A549 (cell line): ENCODE data around the gene PKD2. TPM values are rescaled to one million over a fixed set of nuclear protein-coding genes. Genes with fewer than 3 reads are reported as not detected.
"Not testable (repeated sequence)": the region's sequence is repeated elsewhere in the genome, so short reads cannot be mapped to it uniquely, and the experiment has no call there.

Experiments
- ATAC-seq, 2 experiments: fragments of 200-7000 bp in 1 of 2; fragments of >200 bp in 1 of 2; cut with Nextera tagmentation in 1 of 2; cut with Tn5 transposase in 1 of 2; 3 replicates each; pipeline versions ENCODE4 v1.8.0 to v1.9.1; 2018 to 2020; ENCODE audit warnings: mild to moderate bottlenecking in 1 of 2, moderate library complexity in 1 of 2
- CTCF ChIA-PET: fragments of 300-600 bp; sonication (Branson Sonifier 250); formaldehyde crosslinking; extraction: SDS; loops from one replicate; lab custom pipeline; 2021; ENCODE audit warnings: antibody characterized with exemption, inconsistent platforms; lab: Yijun Ruan, JAX
- POLR2A ChIA-PET: fragments of 350-600 bp; formaldehyde crosslinking; extraction: SDS; loops from one replicate; lab custom pipeline; 2021; ENCODE audit warnings: antibody characterized with exemption, inconsistent platforms; lab: Yijun Ruan, JAX
- DNase-seq, 2 experiments: peaks; one replicate each; pipeline versions ENCODE4 v3.0.0 to v3.0.0-alpha.2; 2011 to 2016; ENCODE audit warnings: low read depth in 1 of 2, low spot score in 1 of 2
- FAIRE-seq: peaks from 2 replicates; lab custom pipeline; 2011; peaks lifted over from hg19 to GRCh38; lab: Jason Lieb, UNC
- H3K27ac ChIP-seq, 2 experiments: fragments of >200 bp; sonication (Bioruptor Twin); formaldehyde crosslinking; 3 replicates each; pipeline ENCODE4 v1.5.1; 2016 to 2017
- H3K4me1 ChIP-seq: fragments of >200 bp; sonication (Bioruptor Twin); formaldehyde crosslinking; 3 replicates; pipeline ENCODE4 v1.6.1; 2016
- H3K4me2 ChIP-seq: fragments of >200 bp; sonication (Bioruptor Twin); formaldehyde crosslinking; 3 replicates; pipeline ENCODE4 v1.6.1; 2016
- H3K4me3 ChIP-seq: fragments of >200 bp; sonication (Bioruptor Twin); formaldehyde crosslinking; 3 replicates; pipeline ENCODE4 v1.5.1; 2016
- H3K9me3 ChIP-seq: fragments of >200 bp; sonication (Bioruptor Twin); formaldehyde crosslinking; 3 replicates; pipeline ENCODE4 v1.6.1; 2016
- BCL3 ChIP-seq: fragments of >200 bp; sonication (Bioruptor Twin); formaldehyde crosslinking; IDR thresholded peaks from 3 replicates; pipeline ENCODE4 v1.6.1; 2016
- BHLHE40 ChIP-seq: IDR thresholded peaks from 2 replicates; pipeline ENCODE4 v1.6.1; 2012; ENCODE audit warnings: low read depth, low read length, inconsistent platforms
- CBX2 ChIP-seq: fragments of 200-600 bp; sonication (generic); IDR thresholded peaks from 2 replicates; pipeline ENCODE4 v1.6.1; 2016; ENCODE audit warnings: low read depth, mild to moderate bottlenecking, borderline replicate concordance
- CBX8 ChIP-seq: fragments of 200-600 bp; sonication (generic); IDR thresholded peaks from 2 replicates; pipeline ENCODE4 v1.6.1; 2016
- CEBPB ChIP-seq, 2 experiments: fragments of >200 bp in 1 of 2; sonication (Bioruptor Twin) in 1 of 2; formaldehyde crosslinking in 1 of 2; IDR thresholded peaks; 2 replicates each; pipeline ENCODE4 v1.6.1; 2012 to 2016
- CHD4 ChIP-seq: fragments of 200-600 bp; sonication (generic); IDR thresholded peaks from 2 replicates; pipeline ENCODE4 v1.6.1; 2016; ENCODE audit warnings: antibody characterized with exemption, mild to moderate bottlenecking, borderline replicate concordance
- EHMT2 ChIP-seq: fragments of 200-600 bp; sonication (generic); IDR thresholded peaks from 2 replicates; pipeline ENCODE4 v1.6.1; 2016; ENCODE audit warnings: antibody characterized with exemption, low read depth, mild to moderate bottlenecking, moderate library complexity
- HEYL ChIP-seq: fragments of 250-450 bp; sonication (Bioruptor Pico); IDR thresholded peaks from 2 replicates; pipeline ENCODE4 v1.8.0; 2021; ENCODE audit warnings: mild to moderate bottlenecking, moderate library complexity
- HOXB5 ChIP-seq: fragments of 250-450 bp; sonication (Bioruptor Pico); IDR thresholded peaks from 2 replicates; pipeline ENCODE4 v1.5.0; 2020; ENCODE audit warnings: mild to moderate bottlenecking, moderate library complexity
- JUN ChIP-seq, 2 experiments: fragments of >200 bp; sonication (Bioruptor Twin); formaldehyde crosslinking; IDR thresholded peaks; 2 replicates in 1 of 2; 3 replicates in 1 of 2; pipeline ENCODE4 v1.6.1; 2016 to 2017
- KDM1A ChIP-seq: fragments of 200-600 bp; sonication (generic); IDR thresholded peaks from 2 replicates; pipeline ENCODE4 v1.6.1; 2016; ENCODE audit warnings: low read depth, mild to moderate bottlenecking
- MAFK ChIP-seq: fragments of 450-650 bp; IDR thresholded peaks from 2 replicates; pipeline ENCODE4 v1.6.1; 2014; ENCODE audit not compliant: partially characterized antibody
- POLR2AphosphoS2 ChIP-seq: conservative IDR thresholded peaks from 2 replicates; pipeline ENCODE4 v1.6.1; 2012; ENCODE audit warnings: low read length, improper control_type of control experiment, inconsistent platforms
- RFX5 ChIP-seq: fragments of 450-650 bp; IDR thresholded peaks from 2 replicates; pipeline ENCODE4 v1.7.1; 2014; ENCODE audit warnings: antibody characterized with exemption, mild to moderate bottlenecking, moderate library complexity
- RNF2 ChIP-seq: fragments of 200-600 bp; sonication (generic); IDR thresholded peaks from 2 replicates; pipeline ENCODE4 v1.6.1; 2016; ENCODE audit warnings: low read depth, mild to moderate bottlenecking, antibody characterized with exemption, moderate library complexity, borderline replicate concordance
- SMC3 ChIP-seq: fragments of >200 bp; sonication (Bioruptor Twin); formaldehyde crosslinking; IDR thresholded peaks from 3 replicates; pipeline ENCODE4 v1.6.1; 2018; ENCODE audit warnings: inconsistent platforms
- WGBS: methylation state at CpG from one replicate; pipeline ENCODE4 v1.1.6; 2017; ENCODE audit errors: missing lambda C conversion rate; 5-methylcytosine and 5-hydroxymethylcytosine counted together
- polyA plus RNA-seq, 4 experiments: library from polyadenylated mRNA; depleted of rRNA in 3 of 4; stranded (reverse); fragments of >200 nt; fragmentation: RNase III in 1 of 4; extraction: RNeasy Plus Mini Kit Qiagen cat#74134 plus additional on column Dnase treatment in 1 of 4; gene quantifications; 2 replicates in 3 of 4; 3 replicates in 1 of 4; pipeline ENCODE4 v1.2.3, GENCODE V29; 2011 to 2017

The PKD2 gene
- polyA plus RNA-seq, 2 of the 4 experiments (the other 2 are of a cell fraction) = 39.4 to 57.6 TPM

DNA sequence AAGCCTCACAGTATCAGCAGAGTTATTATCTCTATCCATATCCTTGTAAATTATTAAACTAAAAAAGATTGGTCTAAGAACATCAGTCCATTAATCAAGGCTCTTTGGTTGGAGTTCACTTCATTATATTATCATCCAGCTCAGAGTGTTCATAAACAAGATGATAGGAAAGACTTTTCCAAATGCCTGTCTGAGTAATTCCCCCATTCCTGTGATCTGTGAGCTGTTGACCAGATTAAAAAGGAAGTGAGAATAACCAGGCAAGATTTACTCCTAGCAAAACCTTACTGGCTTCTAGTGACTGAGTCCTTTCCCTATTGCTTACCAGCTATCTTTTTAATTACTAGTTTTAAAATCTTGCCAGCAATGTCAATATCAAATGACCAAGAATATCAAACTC, 14.9 kb downstream of the PKD2 start:
- Histone ChIP-seq H3K27ac (no peak overlapping the region), H3K9me3 (peaks cover 16% of the 10 kb centered on the region), H3K4me3 (no peak overlapping the region), H3K4me2 (no peak overlapping the region), H3K4me1 (peaks cover 29% of the 10 kb centered on the region)
- ATAC-seq (no peak), DNase-seq (no peak), FAIRE-seq (no peak)
- TF ChIP-seq MAFK (no peak), HOXB5 (CRISPR knock-in tag) (no peak), BHLHE40 (no peak), CEBPB (IDR thresholded peaks at IDR 0.05) (no peak), POLR2AphosphoS2 (no peak), HEYL (CRISPR knock-in tag) (no peak), RFX5 (no peak), JUN (IDR thresholded peaks at IDR 0.05) (no peak), SMC3 (no peak), BCL3 (no peak), KDM1A (no peak), EHMT2 (no peak), CBX2 (no peak), RNF2 (no peak), CBX8 (no peak)
- ChIA-PET CTCF (interaction anchor here (0.6 to 1.3 kb wide), 6 partner anchors 11 to 243 kb away, joined by 3 to 5 read pairs (median 3); no protein-coding TSS in a partner anchor), POLR2A (no interaction called here)

GRCh38 chr4:88025868-88026661, 18.6 kb downstream of the PKD2 start:
- H3K9me3 ChIP-seq = peaks cover 16% of the 10 kb centered on the region
- H3K4me1 ChIP-seq = peaks cover 13% of the 10 kb centered on the region; the same call in 1 of the 3 replicates
- CTCF ChIA-PET = interaction anchor here (0.9 to 1.2 kb wide), 2 partner anchors 10 to 193 kb away, joined by 3 read pairs; no protein-coding TSS in a partner anchor
- FAIRE-seq, ATAC-seq, DNase-seq, H3K27ac ChIP-seq, H3K4me3 ChIP-seq, H3K4me2 ChIP-seq, POLR2A ChIA-PET: not testable (repeated sequence)
- WGBS = 91% methylated on average over 6 of the region's 6 CpGs

DNA sequence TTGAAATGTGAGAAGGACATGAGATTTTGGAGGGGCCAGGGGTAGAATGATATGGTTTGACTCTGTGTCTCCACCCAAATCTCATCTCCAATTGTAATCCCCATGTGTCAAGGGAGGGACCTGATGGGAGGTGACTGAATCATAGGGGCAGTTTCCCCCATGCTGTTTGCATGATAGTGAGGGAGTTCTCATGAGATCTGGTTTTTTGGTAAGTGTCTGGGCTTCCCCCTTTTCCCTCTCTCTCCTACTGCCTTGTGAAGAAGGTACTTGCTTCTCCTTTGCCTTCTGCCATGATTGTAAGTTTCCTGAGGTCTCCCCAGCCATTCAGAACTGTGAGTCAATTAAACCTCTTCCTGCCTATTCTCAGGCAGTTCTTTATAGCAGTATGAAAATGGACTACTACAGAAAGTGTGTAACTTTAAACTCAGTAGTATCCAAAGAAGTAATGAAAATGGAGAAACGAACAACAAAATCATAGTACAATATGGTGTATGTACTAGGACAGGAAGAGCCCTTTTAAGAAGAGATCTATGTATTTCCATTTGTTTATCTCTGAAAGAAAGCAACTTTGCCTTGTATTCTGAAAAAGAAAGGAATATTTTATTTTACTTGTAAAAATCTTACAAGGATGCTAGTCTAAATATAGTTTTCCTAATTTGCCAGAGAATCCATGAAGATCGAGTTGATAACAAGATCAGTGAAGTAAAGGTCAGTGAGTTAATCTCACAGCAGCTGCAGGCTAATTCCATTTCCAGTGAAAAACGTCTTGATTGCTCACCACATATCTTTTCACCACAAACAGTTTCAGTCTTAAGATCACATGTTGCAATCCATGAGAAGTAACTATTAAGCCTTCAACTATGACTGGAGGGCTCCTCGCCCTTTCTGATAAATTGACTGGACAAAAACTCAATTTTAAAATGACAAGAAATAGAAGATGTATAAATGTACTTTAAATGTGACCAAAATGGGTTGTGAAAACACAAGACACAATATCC, 20.5 kb downstream of the PKD2 start:
- DNase-seq (peak in 1 of 2 experiments; percentile 4), ATAC-seq (0 out of 6 replicates have a peak, but pooled peaks of 1 of the 2 experiments have one; percentile 19), FAIRE-seq (peak; percentile 13)
- H3K9me3 ChIP-seq = peaks cover 16% of the 10 kb centered on the region
- POLR2A ChIA-PET = no interaction called here
- no peak for TF ChIP-seq CHD4
- 0 out of 4 replicates have a peak, but pooled peaks of 1 of the 2 experiments have one; percentile 4 for TF ChIP-seq CEBPB (IDR thresholded peaks at IDR 0.05)
- peaks cover 11% of the 10 kb centered on the region; the same call in 1 of the 3 replicates for H3K4me1 ChIP-seq
- CTCF ChIA-PET = interaction anchor here (1.2 kb wide), 1 partner anchor 12 kb away, joined by 3 read pairs; no protein-coding TSS in a partner anchor
- WGBS = 66% methylated on average over 4 of the region's 4 CpGs
- peak overlapping the region; percentile 18; the same call in 2 of the 3 replicates for H3K4me2 ChIP-seq
- H3K4me3 ChIP-seq = no peak overlapping the region
- no peak overlapping the region for H3K27ac ChIP-seq
